WTC11 (cell line): Measurements from ENCODE around the gene SLC25A40. TPM values are rescaled to one million over a fixed set of nuclear protein-coding genes. Genes with fewer than 3 reads are reported as not detected.

ENCODE experiments used
- total RNA-seq: library from RNA; stranded (reverse); gene quantifications from 3 replicates; pipeline ENCODE4 v1.2.3, GENCODE V29; 2021

Gene SLC25A40
- total RNA-seq, 1 experiment from 2014 or later, result 18.1 TPM

Other genes with a start within 250 kb of the SLC25A40 start
- gene RUNDC3B, start 248.0 kb downstream of the SLC25A40 start, total RNA-seq, result 0.15 to 0.89 TPM (median 0.62 TPM) in 3 replicates
- 52.1 to 55.4 TPM (median 54.2 TPM) in 3 replicates for gene DBF4, start 133 bp upstream of the SLC25A40 start, total RNA-seq
- 12.4 to 14.5 TPM (median 14.5 TPM) in 3 replicates for gene ADAM22, start 57.9 kb upstream of the SLC25A40 start, total RNA-seq